OCI-LY7 (cell line): ENCODE results near the gene OOSP1. TPM values are rescaled to one million over a fixed set of nuclear protein-coding genes. Genes with fewer than 3 reads are reported as not detected.

Source experiments
- BruUV-seq: library from RNA; stranded (reverse); fragments of 400-500 nt; replicated peaks from 2 replicates; lab custom pipeline; 2021; lab: Mats Ljungman, UMichigan
- CTCF ChIA-PET: fragments of 300-600 bp; sonication (Branson Sonifier 250); formaldehyde crosslinking; loops from one replicate; lab custom pipeline; 2022; ENCODE audit warnings: antibody characterized with exemption; ENCODE audit not compliant: unreplicated experiment; lab: Charles Lee
- POLR2A ChIA-PET: fragments of 300-600 bp; sonication (Branson Sonifier 250); formaldehyde crosslinking; loops from one replicate; lab custom pipeline; 2022; ENCODE audit warnings: antibody characterized with exemption; lab: Charles Lee
- DNase-seq: peaks from one replicate; pipeline ENCODE4 v3.0.0-alpha.2; 2015; ENCODE audit warnings: low spot score
- H2AFZ ChIP-seq: fragments of 200-600 bp; sonication (generic), shearing (Covaris generic); 2 replicates; pipeline ENCODE4 v1.6.1; 2014; ENCODE audit warnings: mild to moderate bottlenecking, antibody characterized with exemption, low read length, moderate library complexity
- H3K27ac ChIP-seq: fragments of 200-600 bp; sonication (generic); 2 replicates; pipeline ENCODE4 v1.5.1; 2014; ENCODE audit warnings: mixed run types, low read depth, mild to moderate bottlenecking, moderate library complexity, low read length, inconsistent platforms; ENCODE audit not compliant: poor library complexity, severe bottlenecking
- H3K36me3 ChIP-seq: fragments of 200-600 bp; sonication (generic); 2 replicates; pipeline ENCODE4 v1.6.1; 2014; ENCODE audit warnings: mild to moderate bottlenecking, antibody characterized with exemption, low read length, moderate library complexity, mixed read lengths; ENCODE audit not compliant: insufficient read depth
- H3K4me1 ChIP-seq: fragments of 200-600 bp; sonication (generic); 2 replicates; pipeline ENCODE4 v1.5.1; 2014; ENCODE audit warnings: mild to moderate bottlenecking, low read length; ENCODE audit not compliant: insufficient read depth, poor library complexity, severe bottlenecking
- H3K4me2 ChIP-seq: fragments of 200-600 bp; sonication (generic); 2 replicates; pipeline ENCODE4 v1.6.1; 2014; ENCODE audit warnings: mild to moderate bottlenecking, low read length
- H3K4me3 ChIP-seq: fragments of 200-600 bp; sonication (generic); 2 replicates; pipeline ENCODE4 v1.5.1; 2014; ENCODE audit warnings: mild to moderate bottlenecking, low read depth, low read length; ENCODE audit not compliant: poor library complexity, severe bottlenecking
- H3K79me2 ChIP-seq: fragments of 200-600 bp; sonication (generic); 2 replicates; pipeline ENCODE4 v1.6.1; 2016; ENCODE audit warnings: low read depth, mild to moderate bottlenecking, low read length, moderate library complexity, mixed read lengths; ENCODE audit not compliant: insufficient read depth
- H3K9me2 ChIP-seq: fragments of 200-600 bp; sonication (generic); 2 replicates; pipeline ENCODE4 v1.6.1; 2016; ENCODE audit warnings: mild to moderate bottlenecking, low read length, mixed read lengths; ENCODE audit not compliant: insufficient read depth
- H3K9me3 ChIP-seq: fragments of 200-600 bp; sonication (generic); 2 replicates; pipeline ENCODE4 v1.6.1; 2014; ENCODE audit warnings: mild to moderate bottlenecking, mixed run types, low read length, mixed read lengths
- H4K20me1 ChIP-seq: fragments of 200-600 bp; sonication (generic); 2 replicates; pipeline ENCODE4 v1.6.1; 2014; ENCODE audit warnings: mild to moderate bottlenecking, antibody characterized with exemption, low read length, moderate library complexity, mixed read lengths; ENCODE audit not compliant: insufficient read depth
- EZH2phosphoT487 ChIP-seq: fragments of 200-600 bp; sonication (generic); IDR thresholded peaks from 2 replicates; pipeline ENCODE4 v1.6.1; 2018; ENCODE audit warnings: low read depth, borderline replicate concordance, mild to moderate bottlenecking, mixed run types, antibody characterized with exemption, low read length, moderate library complexity, mixed read lengths
- intact Hi-C: fragments of 100-400 bp; cut with micrococcal nuclease; formaldehyde crosslinking; loops from one replicate; pipeline ENCODE4 v1.10.0; 2022; ENCODE audit not compliant: unreplicated experiment
- total RNA-seq, 2 experiments: library from RNA; depleted of rRNA in 1 of 2; stranded (reverse); fragments of >200 nt in 1 of 2; shearing (Covaris generic) in 1 of 2; gene quantifications; 2 replicates each; pipeline ENCODE4 v1.2.3, GENCODE V29; 2014 to 2022
- TF ChIP-seq, protein P1 (sequence below): fragments of 200-600 bp; sonication (generic); conservative IDR thresholded peaks from 2 replicates; pipeline ENCODE4 v1.5.1; 2014; ENCODE audit warnings: mild to moderate bottlenecking, antibody characterized with exemption, low read length, moderate library complexity, mixed read lengths

Gene OOSP1
- total RNA-seq, 2 experiments from 2014 or later: not detected

DNA sequence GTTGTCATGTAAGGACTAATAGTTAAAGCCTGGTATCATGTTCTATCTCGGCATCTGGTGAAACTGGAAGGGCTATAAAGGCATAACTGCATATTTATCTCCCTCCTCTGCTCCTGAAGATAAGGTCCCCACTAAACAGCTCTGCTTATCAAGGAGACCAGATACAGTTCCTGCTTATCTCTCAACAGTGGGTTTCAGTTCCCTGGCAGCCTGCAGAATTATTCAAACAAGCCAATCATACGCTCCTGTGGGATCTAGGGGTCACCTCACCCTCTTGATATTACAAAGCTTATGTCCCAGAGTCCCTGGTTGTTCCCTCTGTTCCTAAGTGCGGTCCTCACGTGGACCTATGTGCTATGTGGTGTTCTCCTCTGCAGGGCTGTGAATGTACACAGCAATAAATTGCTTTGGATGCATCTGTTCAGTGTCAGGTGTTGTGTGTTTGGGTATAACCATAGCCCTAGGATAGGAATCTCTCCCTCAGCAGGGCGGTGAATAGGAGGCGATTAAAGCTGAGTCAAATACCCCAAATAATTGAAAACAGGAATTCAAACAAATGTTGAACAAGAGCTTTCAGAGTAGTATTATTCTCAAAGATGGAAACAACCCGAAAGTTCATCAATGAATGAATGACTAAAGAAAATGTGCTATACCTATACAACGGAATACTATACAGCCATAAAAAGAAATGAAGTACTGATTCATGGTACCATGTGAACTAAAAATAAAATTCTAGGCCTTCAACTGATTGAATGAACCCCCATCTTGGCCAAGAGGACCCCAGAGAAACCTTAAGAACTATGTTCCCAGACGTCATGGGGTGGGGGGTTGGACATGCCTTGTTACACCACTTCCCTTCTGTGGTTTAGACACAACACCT, 22.5 kb downstream of the OOSP1 start:
- no peaks in the 10 kb centered on the region for H3K36me3 ChIP-seq
- H2AFZ ChIP-seq: no peak overlapping the region
- DNase-seq: no peak
- CTCF ChIA-PET: no interaction called here
- no peaks in the 10 kb centered on the region for H3K9me2 ChIP-seq
- no peaks in the 10 kb centered on the region for H3K9me3 ChIP-seq
- H4K20me1 ChIP-seq: no peaks in the 10 kb centered on the region
- BruUV-seq: no TSS peak
- H3K27ac ChIP-seq: no peak overlapping the region
- no peak overlapping the region for H3K4me3 ChIP-seq
- H3K4me2 ChIP-seq: no peak overlapping the region
- no peaks in the 10 kb centered on the region for H3K4me1 ChIP-seq
- TF ChIP-seq EZH2phosphoT487: no peak
- TF ChIP-seq, protein P1, sequence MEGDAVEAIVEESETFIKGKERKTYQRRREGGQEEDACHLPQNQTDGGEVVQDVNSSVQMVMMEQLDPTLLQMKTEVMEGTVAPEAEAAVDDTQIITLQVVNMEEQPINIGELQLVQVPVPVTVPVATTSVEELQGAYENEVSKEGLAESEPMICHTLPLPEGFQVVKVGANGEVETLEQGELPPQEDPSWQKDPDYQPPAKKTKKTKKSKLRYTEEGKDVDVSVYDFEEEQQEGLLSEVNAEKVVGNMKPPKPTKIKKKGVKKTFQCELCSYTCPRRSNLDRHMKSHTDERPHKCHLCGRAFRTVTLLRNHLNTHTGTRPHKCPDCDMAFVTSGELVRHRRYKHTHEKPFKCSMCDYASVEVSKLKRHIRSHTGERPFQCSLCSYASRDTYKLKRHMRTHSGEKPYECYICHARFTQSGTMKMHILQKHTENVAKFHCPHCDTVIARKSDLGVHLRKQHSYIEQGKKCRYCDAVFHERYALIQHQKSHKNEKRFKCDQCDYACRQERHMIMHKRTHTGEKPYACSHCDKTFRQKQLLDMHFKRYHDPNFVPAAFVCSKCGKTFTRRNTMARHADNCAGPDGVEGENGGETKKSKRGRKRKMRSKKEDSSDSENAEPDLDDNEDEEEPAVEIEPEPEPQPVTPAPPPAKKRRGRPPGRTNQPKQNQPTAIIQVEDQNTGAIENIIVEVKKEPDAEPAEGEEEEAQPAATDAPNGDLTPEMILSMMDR: no peak
- POLR2A ChIA-PET: no interaction called here
- intact Hi-C loops: no loop called here
- H3K79me2 ChIP-seq: no peaks in the 10 kb centered on the region

GRCh38 chr11:59962107-59962482, 23.9 kb downstream of the OOSP1 start:
- Histone ChIP-seq H3K9me3 (no peaks in the 10 kb centered on the region), H3K9me2 (no peaks in the 10 kb centered on the region), H3K4me2 (no peak overlapping the region), H3K4me3 (no peak overlapping the region), H3K4me1 (no peaks in the 10 kb centered on the region), H2AFZ (no peak overlapping the region), H3K79me2 (no peaks in the 10 kb centered on the region), H3K36me3 (no peaks in the 10 kb centered on the region), H3K27ac (no peak overlapping the region), H4K20me1 (no peaks in the 10 kb centered on the region)
- ChIA-PET POLR2A (interaction anchor here (0.5 kb wide), 1 partner anchor 243 kb away, joined by 4 read pairs; no protein-coding TSS in a partner anchor), CTCF (no interaction called here)
- TF ChIP-seq, protein P1: no peak
- no peak for TF ChIP-seq EZH2phosphoT487
- intact Hi-C loops: no loop called here
- no peak for DNase-seq
- no TSS peak for BruUV-seq

GRCh38 chr11:59963733-59964132, 25.5 kb downstream of the OOSP1 start, which contains the start of gene OOSP4A:
TSS of gene OOSP4A (plus strand) at chr11:59964033. CDS start at chr11:59964033, 0 bp downstream.
- CTCF ChIA-PET: no interaction called here
- no TSS peak for BruUV-seq

More at GRCh38 chr11:59963733-59964132, 25.5 kb downstream of the OOSP1 start, which contains the start of gene OOSP4A:
- no peaks in the 10 kb centered on the region for H3K36me3 ChIP-seq
- DNase-seq: no peak
- TF ChIP-seq EZH2phosphoT487: no peak
- TF ChIP-seq, protein P1: no peak
- no peaks in the 10 kb centered on the region for H3K9me3 ChIP-seq
- no peak within 1 kb of the TSS for H3K27ac ChIP-seq
- no peak within 1 kb of the TSS for H2AFZ ChIP-seq
- no peaks in the 10 kb centered on the region for H4K20me1 ChIP-seq
- no peaks in the 10 kb centered on the region for H3K79me2 ChIP-seq
- intact Hi-C loops: no loop called here
- H3K9me2 ChIP-seq: no peaks in the 10 kb centered on the region
- no peak within 1 kb of the TSS for H3K4me3 ChIP-seq
- no peak within 1 kb of the TSS for H3K4me2 ChIP-seq
- POLR2A ChIA-PET: interaction anchor here (0.6 to 0.7 kb wide), 2 partner anchors 102 to 396 kb away, joined by 3 read pairs; no protein-coding TSS in a partner anchor
- no peaks in the 10 kb centered on the region for H3K4me1 ChIP-seq
